Activated T-cell treated with anti-CD3 and anti-CD28 coated beads for 4 hours (primary cell): ENCODE measurements around the gene MTERF1.
"Not testable (repeated sequence)": the region's sequence is repeated elsewhere in the genome, so short reads cannot be mapped to it uniquely, and the experiment has no call there.

Source experiments
- DNase-seq: peaks from one replicate; pipeline ENCODE4 v3.0.0-alpha.2; 2020

Gene MTERF1, protein sequence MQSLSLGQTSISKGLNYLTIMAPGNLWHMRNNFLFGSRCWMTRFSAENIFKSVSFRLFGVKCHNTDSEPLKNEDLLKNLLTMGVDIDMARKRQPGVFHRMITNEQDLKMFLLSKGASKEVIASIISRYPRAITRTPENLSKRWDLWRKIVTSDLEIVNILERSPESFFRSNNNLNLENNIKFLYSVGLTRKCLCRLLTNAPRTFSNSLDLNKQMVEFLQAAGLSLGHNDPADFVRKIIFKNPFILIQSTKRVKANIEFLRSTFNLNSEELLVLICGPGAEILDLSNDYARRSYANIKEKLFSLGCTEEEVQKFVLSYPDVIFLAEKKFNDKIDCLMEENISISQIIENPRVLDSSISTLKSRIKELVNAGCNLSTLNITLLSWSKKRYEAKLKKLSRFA

DNA sequence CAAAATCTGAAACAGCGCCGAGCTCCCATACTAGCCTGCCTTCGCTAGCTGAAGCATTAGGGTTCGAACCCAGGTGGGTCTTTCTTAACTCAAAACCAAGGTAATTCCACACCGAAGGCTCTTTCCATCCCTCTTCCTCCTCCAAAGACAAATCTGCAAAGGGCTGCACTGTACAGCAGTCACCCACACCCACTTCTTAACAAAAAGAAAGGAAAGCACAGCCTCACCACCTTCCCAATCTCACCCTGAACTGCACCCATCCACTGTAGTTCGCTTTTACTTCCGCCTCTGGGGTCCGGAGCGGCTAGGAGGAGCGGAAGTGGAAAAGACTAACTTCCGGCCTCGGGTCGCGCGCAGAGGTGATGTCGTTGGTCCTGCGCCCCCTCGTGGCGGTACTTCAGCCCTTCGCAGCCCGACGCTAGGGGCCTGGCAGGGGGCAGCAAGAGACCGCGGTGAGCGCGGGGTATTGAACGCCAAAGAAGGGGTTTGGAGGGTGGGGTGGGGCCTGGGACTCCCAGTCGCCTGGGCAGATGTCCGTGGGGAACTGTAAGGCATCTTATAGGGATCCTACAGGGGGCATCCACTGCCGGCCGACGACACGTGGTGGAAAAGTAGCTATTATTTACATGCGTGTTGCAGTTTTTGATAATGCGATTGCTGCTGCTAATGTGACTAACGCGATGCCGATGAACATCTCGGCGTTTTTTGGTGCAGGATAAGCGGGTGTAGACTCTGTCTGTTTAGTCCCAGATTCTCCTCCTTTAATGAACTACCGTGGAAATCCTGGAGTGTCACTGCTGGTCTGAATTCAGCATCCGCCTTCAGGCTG lies at the start of gene MTERF1:
MTERF1 (minus strand) TSS at position 290 of the 829 bp plus-strand sequence. CDS start 619 bp downstream, outside the sequence.
- DNase-seq: peak; percentile 92

DNA sequence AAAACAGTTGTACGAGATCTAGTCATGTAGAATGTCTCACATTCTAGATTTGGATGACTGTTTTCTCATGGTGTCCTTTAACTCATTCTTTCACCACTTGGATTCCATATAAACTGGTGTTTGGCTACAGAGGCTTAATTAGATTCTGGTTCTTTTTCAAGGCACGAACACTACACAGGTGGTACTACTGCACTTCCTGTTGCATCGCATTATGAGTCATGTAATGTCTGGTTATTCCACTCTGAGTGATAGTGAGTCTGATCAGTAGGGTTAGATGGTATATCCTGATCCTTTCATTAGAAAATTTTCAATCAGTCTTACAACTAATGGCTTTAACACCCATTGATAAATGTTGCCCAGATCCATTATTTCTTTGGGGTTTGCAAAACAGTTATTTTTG lies 49.0 kb upstream of the MTERF1 start:
- DNase-seq: no peak

DNA sequence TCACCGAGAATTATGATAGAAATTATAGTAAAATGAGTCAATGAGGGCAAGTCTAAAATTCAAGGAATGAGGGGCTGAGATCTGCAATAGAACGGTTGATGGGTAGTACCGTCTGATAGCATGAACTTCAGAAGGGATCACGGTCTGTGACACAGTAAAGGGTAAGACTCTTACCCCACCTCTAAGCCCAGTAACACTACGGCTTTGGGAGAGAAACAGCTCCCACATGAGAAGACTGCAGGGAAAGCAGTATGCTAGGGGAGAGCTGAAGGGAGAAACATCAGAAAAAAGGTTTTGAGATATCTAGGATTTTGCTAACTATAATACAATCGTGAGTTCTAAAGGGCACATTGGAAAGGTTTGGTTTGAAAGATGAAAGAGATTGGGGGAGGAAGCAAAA lies 47.4 kb upstream of the MTERF1 start:
- no peak for DNase-seq

DNA sequence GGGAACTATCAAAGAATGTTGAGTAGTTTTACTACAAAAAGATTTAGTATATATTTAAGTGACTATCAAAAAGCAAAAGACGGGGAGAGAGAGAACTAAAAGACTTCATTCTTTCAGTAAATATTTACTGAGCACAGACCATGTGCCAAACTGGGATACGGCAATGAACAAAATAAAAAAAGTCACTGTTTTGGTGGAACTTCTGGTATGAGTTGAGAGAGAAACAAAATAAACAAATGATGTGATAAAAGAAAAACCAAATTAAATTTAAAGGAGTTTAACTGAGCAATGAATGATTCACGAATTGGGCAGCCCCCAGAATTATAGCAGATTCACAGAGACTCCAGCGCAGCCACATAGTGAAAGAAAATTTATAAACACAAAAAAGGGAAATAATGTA lies 42.4 kb upstream of the MTERF1 start:
- no peak for DNase-seq

DNA sequence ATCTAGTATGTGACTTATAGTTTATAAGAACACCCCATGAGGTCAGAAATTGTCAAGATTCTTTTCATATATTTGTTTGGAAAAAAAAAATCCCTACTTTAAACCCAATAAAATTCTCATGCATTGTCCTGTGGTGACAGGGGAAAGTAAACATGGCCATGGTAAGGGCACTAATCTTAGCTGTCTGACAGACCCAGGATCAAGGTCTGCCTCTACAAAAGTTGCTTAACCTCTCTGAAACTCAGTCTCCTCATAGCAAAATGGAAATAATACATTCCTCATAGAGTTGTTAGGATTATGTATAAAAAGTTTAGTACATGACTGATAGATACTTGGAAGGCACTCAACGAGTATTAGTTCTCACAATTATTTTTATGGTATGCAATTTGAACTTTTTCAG lies 37.9 kb upstream of the MTERF1 start:
- no peak for DNase-seq

DNA sequence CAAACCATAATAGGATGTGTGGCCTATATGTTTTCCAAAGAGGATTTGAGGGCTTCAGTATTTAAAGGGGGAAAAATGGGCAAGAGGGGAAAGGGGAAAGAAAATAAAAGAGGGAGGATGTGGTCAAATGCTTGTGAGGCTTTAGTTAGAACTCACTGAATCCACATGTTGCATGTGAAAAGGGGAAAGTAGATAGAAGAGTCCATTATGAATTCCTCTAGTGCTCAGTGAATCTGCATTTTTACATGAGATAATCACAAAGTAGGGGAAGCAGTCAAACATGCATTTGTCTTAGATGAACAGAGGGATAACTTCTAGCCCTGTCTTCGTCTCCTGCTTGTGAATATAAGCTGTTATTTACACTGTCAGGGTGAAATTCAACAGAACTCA lies 35.5 kb upstream of the MTERF1 start:
- DNase-seq: no peak

DNA sequence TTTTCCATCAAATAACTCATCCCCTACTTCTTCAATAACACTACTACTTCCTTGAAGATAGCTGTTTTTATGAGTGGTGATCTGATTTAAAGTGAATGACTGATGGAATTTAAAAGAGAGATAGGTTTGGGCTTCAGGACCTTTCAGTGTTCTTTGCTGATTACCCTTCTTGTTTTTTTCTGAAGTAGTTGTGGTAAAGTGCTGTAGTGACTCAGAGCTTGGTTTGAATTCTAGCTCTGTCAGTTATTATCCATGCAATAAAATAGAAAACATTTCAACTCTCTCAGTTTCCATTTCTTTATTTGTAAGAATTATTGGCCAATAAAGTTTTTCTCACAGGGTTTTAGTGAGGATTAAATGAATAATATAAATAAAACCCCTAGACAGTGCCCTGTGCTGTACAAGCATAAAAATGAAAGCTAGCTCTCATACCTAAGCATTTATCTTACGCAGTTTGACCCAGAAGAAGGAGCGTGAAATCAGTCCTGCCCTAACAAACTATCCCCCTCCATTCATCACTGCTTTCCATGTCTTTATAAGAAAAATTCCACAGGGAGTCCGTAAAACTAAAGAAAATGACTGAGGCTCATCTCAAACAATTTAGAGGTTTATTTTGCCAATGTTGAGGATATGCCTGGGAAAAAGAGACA lies 35.0 kb upstream of the MTERF1 start:
- DNase-seq: no peak

DNA sequence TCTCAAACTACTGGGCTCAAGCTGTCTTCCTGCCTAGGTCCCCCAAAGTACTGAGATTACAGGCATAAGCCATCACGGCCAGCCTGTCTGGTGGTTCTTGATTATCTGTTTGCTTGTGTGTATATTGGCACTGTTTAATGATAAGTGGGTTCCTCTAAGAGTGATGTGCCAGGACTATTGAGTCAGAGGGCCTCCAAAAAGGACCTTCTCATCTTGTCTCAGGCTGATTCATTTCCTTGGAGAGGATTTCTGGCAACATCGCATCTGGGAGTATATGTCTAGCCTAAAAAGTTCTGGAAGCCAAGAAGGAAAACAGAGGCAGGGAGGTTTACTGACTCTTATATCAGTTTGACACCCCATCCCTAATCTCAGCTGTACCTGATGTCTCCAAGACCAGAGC lies 33.1 kb upstream of the MTERF1 start:
- DNase-seq: no peak

DNA sequence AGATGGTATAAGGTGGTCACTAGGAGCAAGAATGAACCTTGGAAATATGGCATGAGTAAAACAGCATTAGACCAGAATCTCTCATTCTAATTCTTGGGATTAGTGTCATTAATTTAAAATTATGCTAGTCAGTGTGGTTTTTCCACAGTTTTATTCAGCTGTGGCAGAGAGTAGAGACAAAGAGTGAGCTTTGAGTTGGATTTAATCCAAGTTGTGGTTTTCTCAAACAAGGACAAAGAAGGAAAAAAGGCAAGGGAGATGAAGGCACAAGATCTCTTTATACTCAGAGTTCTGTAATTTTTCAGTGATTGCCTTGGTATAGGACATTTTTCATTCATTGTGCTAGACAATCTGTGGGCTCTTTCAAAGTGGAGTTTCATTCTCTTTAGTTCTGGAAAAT lies 32.0 kb upstream of the MTERF1 start:
- DNase-seq: no peak

DNA sequence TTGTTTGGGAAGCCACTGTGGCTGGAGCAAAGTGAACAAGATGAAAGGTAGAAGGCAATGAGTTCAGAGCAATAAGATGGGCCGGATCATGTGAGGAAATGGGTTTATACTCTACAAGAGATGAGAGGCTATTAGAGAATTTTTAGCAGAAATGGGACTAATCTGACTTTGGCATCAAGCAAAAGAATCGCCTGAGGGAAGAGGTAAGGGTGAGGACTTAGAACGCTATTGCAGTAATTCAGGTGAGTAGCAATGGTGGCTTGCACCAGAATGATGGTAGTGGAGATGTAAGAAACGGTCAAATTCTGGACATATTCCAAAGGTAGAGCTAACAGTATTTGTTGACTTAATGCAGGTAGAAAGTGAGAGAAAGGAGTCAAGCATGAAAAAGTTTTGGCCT lies 30.6 kb upstream of the MTERF1 start:
- DNase-seq: no peak

DNA sequence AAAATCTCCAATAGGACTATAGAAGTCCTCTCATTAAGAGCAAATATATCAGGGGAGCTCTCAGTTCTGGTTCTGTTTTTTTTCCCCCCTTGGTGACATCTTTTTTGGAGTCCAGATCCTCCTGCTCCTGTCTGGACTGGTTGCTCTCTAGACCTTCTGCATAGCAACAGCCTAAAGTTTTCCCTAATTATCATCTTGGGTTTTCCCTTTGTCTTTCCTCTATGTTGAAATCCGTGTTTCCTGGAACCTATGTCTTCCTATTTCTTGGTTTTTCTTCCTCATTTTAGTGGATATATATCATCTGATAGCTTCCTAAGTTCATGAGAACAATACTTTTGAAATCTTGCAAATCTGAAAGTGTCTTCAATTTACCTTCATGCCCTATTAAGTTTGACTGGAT lies 29.7 kb upstream of the MTERF1 start:
- no peak for DNase-seq

DNA sequence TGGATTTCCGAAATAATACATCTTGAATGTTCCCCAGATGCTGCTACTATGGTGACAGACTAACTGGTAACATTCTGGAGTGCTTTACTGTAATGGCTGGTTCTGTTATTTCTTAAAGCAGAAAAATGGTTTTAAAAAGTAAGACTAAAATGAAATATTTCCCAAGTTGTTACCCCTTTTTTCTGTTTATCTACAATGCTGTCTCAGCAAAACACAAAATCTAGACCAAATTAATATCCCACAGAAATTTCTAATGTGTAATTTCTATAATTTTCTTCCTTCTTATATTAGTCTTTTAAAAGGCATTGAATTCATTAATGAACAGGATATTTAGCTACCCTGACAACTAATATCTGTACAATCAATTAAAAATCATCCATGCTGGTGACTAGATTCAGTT lies 19.1 kb upstream of the MTERF1 start:
- DNase-seq: no peak

DNA sequence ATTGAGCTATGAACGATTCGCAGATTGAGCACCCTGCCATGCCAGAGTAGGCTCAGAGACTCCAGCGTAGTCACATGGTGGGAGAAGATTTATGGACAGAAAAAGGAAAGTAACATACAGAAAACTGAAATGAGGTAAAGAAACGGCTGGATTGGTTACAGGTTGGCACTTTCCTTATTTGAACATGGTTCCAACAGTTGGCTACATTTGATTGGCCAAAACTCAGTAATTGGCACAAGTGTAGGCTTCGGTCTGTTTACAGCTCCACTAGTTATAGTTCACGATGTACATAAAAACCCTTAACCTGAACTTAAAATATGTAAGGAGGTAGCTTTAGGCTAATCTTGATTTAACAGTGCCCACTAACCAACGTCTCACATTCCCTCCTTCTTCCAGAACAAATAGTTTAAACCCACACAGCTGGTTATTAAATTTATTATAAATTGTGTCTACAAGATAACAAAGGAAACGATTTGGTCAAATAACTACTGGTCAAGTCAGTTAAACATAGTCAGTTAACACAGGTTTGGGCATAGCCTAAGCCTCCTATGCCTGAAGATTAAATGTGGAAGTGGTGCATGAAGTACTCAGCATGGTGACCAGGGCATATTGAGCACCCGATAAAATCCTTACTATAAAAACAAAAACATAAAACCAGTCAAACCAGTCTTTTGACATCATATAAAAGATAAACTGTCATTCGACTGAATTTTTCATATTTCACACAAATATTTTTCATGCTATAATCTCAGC lies 17.9 kb upstream of the MTERF1 start:
- DNase-seq: no peak

DNA sequence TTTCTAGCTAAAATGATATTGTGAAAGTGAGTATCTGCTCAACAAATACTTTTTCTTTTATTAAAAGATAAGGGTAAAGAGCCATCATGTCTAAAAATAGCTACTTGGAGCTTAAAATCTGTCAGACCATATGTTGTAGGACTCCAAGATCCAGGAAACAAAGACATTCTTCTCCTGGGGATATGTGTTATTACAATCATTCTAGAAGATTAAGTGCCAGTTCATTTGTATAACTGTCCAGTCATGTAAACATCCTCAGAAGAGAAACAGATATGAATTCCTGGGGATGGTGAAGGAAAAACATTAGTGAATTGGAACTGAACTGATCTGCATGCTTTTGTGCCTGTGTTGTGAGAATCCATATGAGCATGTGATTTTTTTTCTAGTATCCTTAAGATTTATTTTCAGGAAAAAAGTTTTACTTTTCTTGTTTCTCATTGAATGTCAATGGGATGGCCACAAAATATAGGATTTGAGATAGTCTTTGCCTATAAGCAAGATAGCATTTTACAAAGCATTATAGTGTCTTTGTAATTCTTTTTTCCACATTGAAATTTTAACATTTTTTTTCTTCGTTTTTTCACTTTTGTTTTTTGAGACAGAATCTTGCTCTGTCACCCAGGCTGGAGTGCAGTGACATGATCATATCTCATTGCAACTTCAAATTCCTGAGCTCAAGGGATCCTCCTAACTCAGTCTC lies 14.4 kb upstream of the MTERF1 start:
- no peak for DNase-seq

DNA sequence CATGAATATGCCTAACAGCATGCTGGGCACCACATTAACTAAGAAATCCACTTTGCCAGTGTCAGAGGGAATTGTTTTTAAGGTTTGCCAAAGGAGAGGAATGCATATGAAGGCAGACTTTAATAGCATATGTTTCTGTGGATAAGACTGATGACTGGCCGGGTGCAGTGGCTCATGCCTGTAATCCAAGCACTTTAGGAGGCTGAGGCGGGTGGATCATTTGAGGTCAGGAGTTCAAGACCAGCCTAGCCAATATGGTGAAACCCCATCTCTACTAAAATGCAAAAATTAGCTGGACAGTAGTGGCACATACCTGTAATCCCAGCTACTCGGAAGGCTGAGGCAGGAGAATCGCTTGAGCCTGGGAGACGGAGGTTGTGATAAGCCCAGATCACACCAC lies 13.2 kb upstream of the MTERF1 start:
- DNase-seq: not testable (repeated sequence)

DNA sequence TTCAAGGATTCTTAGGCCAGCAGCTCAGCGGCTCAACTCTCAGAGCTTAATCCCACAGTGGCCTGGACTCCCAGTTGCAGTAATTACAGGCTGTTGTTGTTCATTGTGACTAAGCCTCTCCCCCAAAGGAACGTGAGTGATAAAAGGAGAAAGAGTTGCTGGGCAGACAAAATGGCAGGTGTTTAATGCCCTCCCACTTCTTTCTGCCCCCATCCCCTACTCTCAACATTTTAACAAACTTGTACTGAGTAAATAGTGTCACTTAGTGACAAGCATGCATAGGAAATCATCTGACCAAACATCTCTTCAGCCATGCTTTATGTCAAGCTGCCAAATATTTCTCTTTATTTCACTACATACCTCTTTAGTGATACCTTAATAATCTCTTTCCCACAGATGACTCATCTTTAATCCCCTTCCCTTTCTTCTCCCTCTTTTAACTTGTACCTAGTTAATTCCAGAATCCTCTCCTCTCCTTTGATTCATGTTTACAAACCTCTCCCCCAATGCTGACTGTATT lies 12.4 kb upstream of the MTERF1 start:
- DNase-seq: no peak

DNA sequence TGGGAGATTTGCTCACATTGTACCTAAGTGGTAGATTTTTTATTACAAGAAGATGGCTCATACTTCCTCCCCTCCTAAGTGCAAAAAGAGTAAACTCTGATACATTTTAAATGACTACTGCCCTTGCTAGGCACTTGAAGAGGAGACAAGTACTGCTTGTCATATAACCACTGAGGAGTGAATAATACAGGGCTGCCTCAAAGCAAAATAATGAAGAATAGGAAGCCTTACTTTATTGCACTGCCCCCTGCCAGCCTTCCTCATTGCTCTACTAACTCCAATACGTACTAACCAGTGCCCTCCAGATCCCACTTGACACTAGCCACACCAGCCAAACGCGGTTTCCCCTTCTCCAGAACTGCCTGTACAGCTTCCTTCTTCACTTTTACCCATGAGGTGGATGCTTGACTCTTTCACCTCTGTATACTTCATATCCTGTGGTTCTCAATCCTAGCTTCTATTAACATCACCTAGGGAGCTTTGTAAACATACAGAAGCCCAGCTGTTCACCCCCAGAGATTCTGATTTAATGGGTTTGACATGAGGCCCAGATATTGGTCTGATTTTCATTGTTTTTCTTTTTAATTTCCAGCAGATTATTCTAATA lies 11.7 kb upstream of the MTERF1 start:
- DNase-seq: no peak

DNA sequence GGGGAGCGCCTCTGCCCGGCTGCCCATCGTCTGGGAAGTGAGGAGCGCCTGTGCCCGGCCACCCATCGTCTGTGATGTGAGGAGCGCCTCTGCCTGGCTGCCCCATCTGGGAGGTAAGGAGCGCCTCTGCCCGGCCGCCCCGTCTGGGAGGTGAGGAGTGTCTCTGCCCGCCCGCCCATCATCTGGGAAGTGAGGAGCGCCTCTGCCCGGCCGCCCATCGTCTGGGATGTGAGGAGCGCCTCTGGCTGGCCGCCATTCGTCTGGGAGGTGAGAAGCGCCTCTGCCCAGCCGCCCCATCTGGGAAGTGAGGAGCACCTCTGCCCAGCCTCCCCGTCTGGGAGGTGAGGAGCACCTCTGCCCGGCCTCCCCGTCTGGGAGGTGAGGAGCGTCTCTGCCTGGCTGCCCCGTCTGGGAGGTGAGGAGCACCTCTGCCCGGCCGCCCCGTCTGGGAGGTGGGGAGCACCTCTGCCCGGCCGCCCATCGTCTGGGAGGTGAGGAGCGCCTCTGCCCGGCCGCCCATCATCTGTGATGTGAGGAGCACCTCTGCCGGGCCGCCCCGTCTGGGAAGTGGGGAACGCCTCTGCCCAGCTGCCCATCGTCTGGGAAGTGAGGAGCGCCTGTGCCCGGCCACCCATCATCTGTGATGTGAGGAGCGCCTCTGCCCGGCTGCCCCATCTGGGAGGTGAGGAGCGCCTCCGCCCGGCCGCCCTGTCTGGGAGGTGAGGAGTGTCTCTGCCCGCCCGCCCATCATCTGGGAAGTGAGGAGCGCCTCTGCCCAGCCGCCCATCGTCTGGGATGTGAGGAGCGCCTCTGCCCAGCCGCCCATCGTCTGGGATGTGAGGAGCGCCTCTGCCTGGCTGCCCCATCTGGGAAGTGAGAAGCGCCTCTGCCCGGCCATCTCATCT lies 8.0 kb upstream of the MTERF1 start:
- DNase-seq: not testable (repeated sequence)

DNA sequence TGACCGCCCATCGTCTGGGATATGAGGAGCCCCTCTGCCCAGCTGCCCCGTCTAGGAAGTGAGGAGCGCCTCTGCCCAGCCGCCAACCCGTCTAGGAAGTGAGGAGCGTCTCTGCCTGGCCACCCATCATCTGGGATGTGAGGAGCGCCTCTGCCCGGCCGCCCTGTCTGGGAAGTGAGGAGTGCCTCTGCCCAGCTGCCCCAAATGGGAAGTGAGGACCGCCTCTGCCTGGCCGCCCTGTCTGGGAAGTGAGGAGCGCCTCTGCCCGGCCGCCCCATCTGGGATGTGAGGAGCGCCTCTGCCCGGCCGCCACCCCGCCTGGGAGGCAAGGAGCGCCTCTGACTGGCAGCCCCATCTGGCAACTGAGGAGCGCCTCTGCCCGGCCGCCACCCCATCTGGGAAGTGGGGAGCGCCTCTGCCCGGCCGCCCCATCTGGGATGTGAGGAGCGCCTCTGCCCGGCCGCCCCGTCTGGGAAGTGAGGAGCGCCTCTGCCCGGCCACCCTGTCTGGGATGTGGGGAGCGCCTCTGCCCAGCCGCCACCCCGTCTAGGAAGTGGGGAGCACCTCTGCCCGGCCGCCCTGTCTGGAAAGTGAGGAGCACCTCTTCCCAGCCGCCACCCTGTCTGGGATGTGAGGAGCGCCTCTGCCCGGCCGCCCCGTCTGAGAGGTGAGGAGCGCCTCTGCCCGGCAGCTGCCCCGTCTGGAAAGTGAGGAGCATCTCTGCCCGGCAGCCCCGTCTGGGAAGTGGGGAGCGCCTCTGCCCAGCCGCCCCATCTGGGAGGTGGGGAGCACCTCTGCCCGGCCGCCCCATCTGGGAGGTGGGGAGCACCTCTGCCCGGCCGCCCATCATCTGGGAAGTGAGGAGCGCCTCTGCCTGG lies 7.1 kb upstream of the MTERF1 start:
- not testable (repeated sequence) for DNase-seq
